Neural crest cell (in vitro differentiated cells): ENCODE data around the gene GNG7. TPM values are rescaled to one million over a fixed set of nuclear protein-coding genes. Genes with fewer than 3 reads are reported as not detected.

Experiments
- DNase-seq: peaks from one replicate; pipeline ENCODE4 v3.0.0; 2021; ENCODE audit warnings: low read depth, mixed read lengths, low spot score
- H3K27ac Mint-ChIP-seq: one replicate; pipeline ENCODE4 v1.8.0; 2021; ENCODE audit warnings: mild to moderate bottlenecking, mixed read lengths; ENCODE audit not compliant: unreplicated experiment
- H3K27me3 Mint-ChIP-seq: 2 replicates; pipeline ENCODE4 v1.8.0; 2021; ENCODE audit warnings: low read depth, mild to moderate bottlenecking, mixed read lengths
- H3K36me3 Mint-ChIP-seq: 2 replicates; pipeline ENCODE4 v1.8.0; 2021; ENCODE audit warnings: low read depth, mild to moderate bottlenecking, mixed read lengths
- H3K4me1 Mint-ChIP-seq: 2 replicates; pipeline ENCODE4 v1.8.0; 2021; ENCODE audit warnings: mixed read lengths
- H3K4me3 Mint-ChIP-seq: one replicate; pipeline ENCODE4 v1.8.0; 2021; ENCODE audit warnings: mild to moderate bottlenecking, mixed read lengths
- H3K9me3 Mint-ChIP-seq: 2 replicates; pipeline ENCODE4 v1.8.0; 2021; ENCODE audit warnings: mixed read lengths
- CTCF ChIP-seq: fragments of 200-600 bp; sonication (generic); conservative IDR thresholded peaks from 2 replicates; pipeline ENCODE4 v1.5.0; 2021; ENCODE audit warnings: antibody characterized with exemption, mild to moderate bottlenecking
- total RNA-seq: library from RNA; stranded (reverse); gene quantifications from 2 replicates; pipeline ENCODE4 v1.2.1, GENCODE V29; 2021

The GNG7 gene
- total RNA-seq, 1 donor from 2014 or later: 13.9 TPM

- Mint-ChIP-seq H3K27me3 (no peaks in the 10 kb centered on the region), H3K27ac (no peak overlapping the region), H3K9me3 (no peaks in the 10 kb centered on the region), H3K4me1 (peaks cover 25% of the 10 kb centered on the region), H3K36me3 (no peaks in the 10 kb centered on the region), H3K4me3 (no peak overlapping the region)
- DNase-seq: no peak
- TF ChIP-seq CTCF: peak; percentile 30
Observed at GRCh38 chr19:2661615-2662014, 40.9 kb downstream of the GNG7 start.

- Mint-ChIP-seq H3K36me3 (no peaks in the 10 kb centered on the region), H3K9me3 (no peaks in the 10 kb centered on the region), H3K4me3 (no peak overlapping the region), H3K27me3 (no peaks in the 10 kb centered on the region), H3K4me1 (peaks cover 24% of the 10 kb centered on the region), H3K27ac (no peak overlapping the region)
- no peak for TF ChIP-seq CTCF
- DNase-seq: no peak
Observed at GRCh38 chr19:2659856-2660432, 42.5 kb downstream of the GNG7 start.

- Mint-ChIP-seq H3K4me1 (peaks cover 8% of the 10 kb centered on the region), H3K27ac (no peak overlapping the region)
Observed at GRCh38 chr19:2656533-2656932, 46.0 kb downstream of the GNG7 start.

DNA sequence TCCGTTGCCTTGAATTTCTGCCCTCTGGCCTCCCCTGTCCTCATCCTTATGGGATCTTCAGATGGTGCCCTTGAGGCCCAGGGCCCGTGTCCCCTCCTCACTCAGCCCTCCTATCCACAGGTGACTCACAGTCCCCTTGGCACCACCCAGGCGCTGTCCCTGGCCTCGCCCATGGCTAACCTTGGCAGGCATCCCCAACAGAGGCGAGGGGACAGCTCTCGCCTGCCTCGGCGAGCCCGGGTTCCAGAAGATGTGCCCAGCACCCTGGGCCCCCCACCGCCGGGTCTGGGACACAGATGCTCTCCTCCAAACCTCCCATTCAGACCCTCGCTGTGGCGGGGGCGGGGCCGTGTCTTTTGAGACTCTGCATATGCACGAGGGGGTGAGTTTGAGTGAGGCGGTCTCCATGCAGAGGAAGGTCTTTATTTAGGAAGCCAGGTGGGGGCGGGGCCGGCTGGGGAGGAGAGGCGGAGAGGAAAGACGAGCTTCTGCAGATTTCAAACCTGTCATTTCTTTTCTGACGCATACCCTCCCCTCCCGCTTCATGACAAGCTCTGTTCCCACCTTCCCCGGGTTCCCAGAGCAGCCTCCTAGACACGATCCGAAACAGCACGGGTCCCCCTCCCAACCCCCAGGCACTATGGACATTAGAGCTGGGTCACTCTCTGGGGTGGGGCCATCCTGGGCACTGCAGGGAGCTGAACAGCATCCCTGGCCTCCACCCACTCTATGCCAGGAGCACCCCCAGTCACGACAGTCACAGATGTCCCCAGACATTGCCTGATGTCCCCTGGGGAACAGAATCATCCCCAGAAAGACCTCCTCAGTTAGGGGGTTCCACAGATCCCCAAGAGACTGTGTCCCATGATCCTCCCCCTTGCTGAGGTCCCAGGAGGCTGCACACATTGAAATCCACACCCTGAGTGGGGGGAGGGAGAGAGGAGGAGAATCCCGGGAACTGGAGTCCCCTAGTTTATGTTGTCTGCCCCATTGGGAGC, 48.5 kb downstream of the GNG7 start:
- no peak overlapping the region for H3K4me3 Mint-ChIP-seq
- H3K27ac Mint-ChIP-seq: no peak overlapping the region
- no peak for TF ChIP-seq CTCF

More at GRCh38 chr19:2656533-2656932, 46.0 kb downstream of the GNG7 start:
- no peaks in the 10 kb centered on the region for H3K36me3 Mint-ChIP-seq
- H3K9me3 Mint-ChIP-seq: no peaks in the 10 kb centered on the region
- no peak for DNase-seq
- peaks cover 4% of the 10 kb centered on the region for H3K27me3 Mint-ChIP-seq
- no peak overlapping the region for H3K4me3 Mint-ChIP-seq
- no peak for TF ChIP-seq CTCF

DNA sequence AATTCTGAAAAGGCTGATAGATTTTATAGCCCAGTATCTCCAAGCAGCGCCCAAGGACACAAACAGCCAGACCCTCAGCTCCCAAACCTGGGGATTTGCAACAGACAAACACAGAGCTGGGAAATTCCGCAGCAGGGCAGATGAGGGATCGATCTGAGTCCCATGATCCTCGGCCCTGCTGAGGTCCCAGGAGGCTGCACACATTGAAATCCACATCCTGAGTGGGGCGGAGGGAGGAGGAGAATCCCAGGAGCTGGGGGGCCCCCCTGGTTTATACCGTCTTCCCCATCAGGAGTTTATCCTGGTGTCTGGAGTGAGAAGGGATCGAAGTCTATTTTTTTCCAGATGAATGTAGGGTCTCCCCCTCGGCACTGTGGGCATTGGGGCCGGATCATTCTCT, 49.3 kb downstream of the GNG7 start:
- TF ChIP-seq CTCF: no peak
- no peak for DNase-seq
- Mint-ChIP-seq H3K4me3 (no peak overlapping the region), H3K9me3 (no peaks in the 10 kb centered on the region), H3K27ac (no peak overlapping the region), H3K36me3 (no peaks in the 10 kb centered on the region), H3K4me1 (peaks cover 3% of the 10 kb centered on the region), H3K27me3 (peaks cover 4% of the 10 kb centered on the region)

More for the DNA sequence above, 48.5 kb downstream of the GNG7 start:
- no peak for DNase-seq
- no peaks in the 10 kb centered on the region for H3K9me3 Mint-ChIP-seq
- no peaks in the 10 kb centered on the region for H3K36me3 Mint-ChIP-seq
- H3K4me1 Mint-ChIP-seq: peaks cover 8% of the 10 kb centered on the region
- peaks cover 4% of the 10 kb centered on the region for H3K27me3 Mint-ChIP-seq
